SK-N-MC (cell line): ENCODE data around the gene SCAF1.

ENCODE experiments used
- EZH2 ChIP-seq: fragments of 200-600 bp; sonication (generic); IDR thresholded peaks from one replicate; pipeline ENCODE4 v1.6.1; 2017; ENCODE audit warnings: antibody characterized with exemption
- FOXP2 ChIP-seq: optimal IDR thresholded peaks from 2 replicates; pipeline ENCODE3; 2011; ENCODE audit warnings: mild to moderate bottlenecking, moderate library complexity; ENCODE audit not compliant: insufficient read depth; ENCODE audit errors: extremely low read length, control extremely low read depth
- POLR2AphosphoS5 ChIP-seq: IDR thresholded peaks from 2 replicates; pipeline ENCODE4 v1.6.1; 2012; ENCODE audit warnings: mild to moderate bottlenecking, low read depth, low read length, borderline replicate concordance

DNA sequence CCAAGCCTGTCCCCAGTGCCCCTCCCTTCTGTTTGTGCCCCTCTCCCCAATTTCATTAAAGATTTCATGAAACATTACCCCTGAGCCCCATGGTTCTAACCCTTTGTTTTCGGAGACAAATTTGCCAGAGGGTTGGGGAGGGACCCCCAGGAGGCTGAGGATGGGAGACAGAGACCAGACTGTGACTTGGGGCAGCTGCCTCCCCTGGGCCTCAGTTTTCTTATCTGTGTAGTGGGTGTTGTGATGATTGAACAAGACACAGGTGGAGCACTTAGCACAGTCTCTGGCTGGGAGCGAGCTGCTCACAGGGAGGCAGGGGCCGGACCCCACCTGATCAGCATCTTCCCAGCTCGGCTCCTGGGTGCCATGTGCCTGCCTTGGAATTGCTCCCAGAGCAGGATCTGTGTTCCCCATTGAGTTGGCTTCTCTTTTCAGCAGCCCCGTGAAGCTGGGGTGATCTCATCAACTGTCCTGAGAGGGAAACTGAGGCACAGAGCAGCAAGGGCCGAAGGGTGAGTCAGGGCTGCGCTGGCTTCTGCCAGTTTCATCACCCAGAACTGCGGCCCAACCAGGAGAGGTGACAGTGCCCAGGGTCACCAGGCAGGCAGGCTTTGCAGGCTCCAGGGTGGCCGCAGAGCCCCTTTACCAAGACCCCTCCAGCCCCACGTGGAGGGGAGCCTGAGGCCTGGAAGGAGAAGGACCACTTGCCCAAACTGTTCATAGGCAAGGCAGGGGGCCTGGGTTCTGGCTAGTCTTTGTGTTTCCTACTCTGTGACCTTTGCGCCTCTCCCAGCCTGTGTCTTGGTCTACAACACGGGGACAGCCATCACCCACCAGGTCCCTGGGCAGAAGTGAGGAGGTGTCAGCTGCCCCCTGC is 16.8 kb downstream of the SCAF1 start:
- TF ChIP-seq EZH2 (no peak), FOXP2 (no peak), POLR2AphosphoS5 (no peak; the same call in 1 of the 2 replicates)
